B cell (primary cell): ENCODE results near the gene HLA-G. TPM values are rescaled to one million over a fixed set of nuclear protein-coding genes. Genes with fewer than 3 reads are reported as not detected.
A peak's percentile ranks its signal among the peaks of the same experiment; 100 is the strongest.

ENCODE experiments used
- ATAC-seq: fragments of 200-7000 bp; cut with Tn5 transposase; one replicate; pipeline ENCODE4 v1.10.0; 2021; ENCODE audit warnings: low read depth, mild to moderate bottlenecking, moderate number of reproducible peaks, moderate library complexity
- CTCF ChIA-PET: fragments of 350-600 bp; sonication (Branson Sonifier 250); formaldehyde crosslinking; loops from one replicate; lab custom pipeline; 2021; ENCODE audit warnings: antibody characterized with exemption, inconsistent platforms; lab: Charles Lee
- POLR2A ChIA-PET: fragments of 350-600 bp; sonication (Branson Sonifier 250); formaldehyde crosslinking; loops from one replicate; lab custom pipeline; 2021; ENCODE audit warnings: antibody characterized with exemption; lab: Charles Lee
- DNase-seq: peaks from one replicate; pipeline ENCODE4 v3.0.0; 2013
- H2AFZ ChIP-seq: 2 replicates; pipeline ENCODE4 v1.6.1; 2012; ENCODE audit warnings: mild to moderate bottlenecking, low read depth, low read length; ENCODE audit not compliant: insufficient read depth, poor library complexity, severe bottlenecking
- H3K27ac ChIP-seq, 2 donors: 1 replicate in 1 of 2; 2 replicates in 1 of 2; pipeline ENCODE4 v1.5.1; 2012 to 2013; ENCODE audit warnings: low read length in 2 of 2, mild to moderate bottlenecking in 2 of 2, moderate library complexity in 1 of 2
- H3K27me3 ChIP-seq, 4 experiments: fragments of 200-600 bp in 1 of 4; sonication (generic) in 1 of 4; replicated peaks in 1 of 4; 1 replicate in 2 of 4; 2 replicates in 2 of 4; pipeline versions ENCODE4 v1.6.1 to v1.7.0; 2013 to 2016; ENCODE audit warnings: low read length in 3 of 4, mild to moderate bottlenecking in 2 of 4, mixed read lengths in 1 of 4, moderate library complexity in 1 of 4; ENCODE audit not compliant: insufficient read depth in 4 of 4, control insufficient read depth in 3 of 4; ENCODE audit errors: control extremely low read depth in 1 of 4
- H3K36me3 ChIP-seq, 2 experiments: replicated peaks in 1 of 2; 1 replicate in 1 of 2; 2 replicates in 1 of 2; pipeline versions ENCODE4 v1.6.1 to v1.7.1; 2013; ENCODE audit warnings: low read length in 1 of 2; ENCODE audit not compliant: insufficient read depth in 2 of 2, control insufficient read depth in 1 of 2; ENCODE audit errors: control extremely low read depth in 1 of 2, extremely low read depth in 1 of 2
- H3K4me1 ChIP-seq, 2 donors: fragments of 200-600 bp in 1 of 2; sonication (generic) in 1 of 2; 1 replicate in 1 of 2; 2 replicates in 1 of 2; pipeline versions ENCODE4 v1.5.1 to v1.6.1; 2013 to 2017; ENCODE audit warnings: low read length in 2 of 2; ENCODE audit not compliant: control insufficient read depth in 2 of 2, insufficient read depth in 2 of 2
- H3K4me2 ChIP-seq: replicated peaks from 2 replicates; pipeline ENCODE3; 2012; ENCODE audit warnings: mild to moderate bottlenecking, low read depth, low read length; ENCODE audit not compliant: poor library complexity, severe bottlenecking
- H3K4me3 ChIP-seq, 5 experiments: fragments of 200-600 bp in 1 of 5; sonication (generic) in 1 of 5; 1 replicate in 3 of 5; 2 replicates in 2 of 5; pipeline versions ENCODE4 v1.5.1 to v1.7.0; 2011 to 2016; ENCODE audit warnings: low read length in 4 of 5, mild to moderate bottlenecking in 4 of 5, low read depth in 2 of 5, control low read depth in 1 of 5, moderate library complexity in 1 of 5; ENCODE audit not compliant: insufficient read depth in 1 of 5; ENCODE audit errors: control extremely low read depth in 1 of 5, extremely low read depth in 1 of 5
- H3K79me2 ChIP-seq: fragments of 200-600 bp; sonication (generic); one replicate; pipeline ENCODE4 v1.6.0; 2016; ENCODE audit warnings: low read length; ENCODE audit not compliant: control insufficient read depth, insufficient read depth
- H3K9ac ChIP-seq: fragments of 200-600 bp; sonication (generic); 2 replicates; pipeline ENCODE4 v1.6.1; 2017; ENCODE audit warnings: mild to moderate bottlenecking, low read length, moderate library complexity
- H3K9me3 ChIP-seq, 3 donors: one replicate each; pipeline versions ENCODE4 v1.6.1 to v1.7.1; 2013; ENCODE audit warnings: low read length in 2 of 3; ENCODE audit not compliant: control insufficient read depth in 2 of 3, insufficient read depth in 1 of 3; ENCODE audit errors: control extremely low read depth in 1 of 3
- H4K20me1 ChIP-seq: 2 replicates; pipeline ENCODE4 v1.6.0; 2012; ENCODE audit warnings: mild to moderate bottlenecking, low read length; ENCODE audit not compliant: insufficient read depth, control insufficient read depth, poor library complexity, severe bottlenecking
- H3K27ac Mint-ChIP-seq: one replicate; pipeline ENCODE4 v1.8.0; 2021; ENCODE audit warnings: mixed read lengths
- H3K27me3 Mint-ChIP-seq: one replicate; pipeline ENCODE4 v1.8.0; 2021; ENCODE audit warnings: mixed read lengths
- H3K4me1 Mint-ChIP-seq: one replicate; pipeline ENCODE4 v1.8.0; 2021; ENCODE audit warnings: mixed read lengths
- H3K4me3 Mint-ChIP-seq: one replicate; pipeline ENCODE4 v1.8.0; 2021; ENCODE audit warnings: mixed read lengths
- H3K9me3 Mint-ChIP-seq: one replicate; pipeline ENCODE4 v1.8.0; 2022; ENCODE audit warnings: mixed read lengths; ENCODE audit not compliant: insufficient read depth
- EZH2 ChIP-seq: IDR thresholded peaks from 2 replicates; pipeline ENCODE4 v1.6.1; 2012; ENCODE audit warnings: borderline replicate concordance, low read depth, mild to moderate bottlenecking, moderate library complexity, low read length; ENCODE audit not compliant: insufficient read depth, poor library complexity, severe bottlenecking
- WGBS: methylation state at CpG from one replicate; pipeline ENCODE4 v1.1.5; 2013; ENCODE audit warnings: missing lambda C conversion rate; ENCODE audit not compliant: insufficient coverage; 5-methylcytosine and 5-hydroxymethylcytosine counted together
- intact Hi-C: fragments of 100-400 bp; cut with micrococcal nuclease; formaldehyde crosslinking; loops from one replicate; pipeline ENCODE4 v1.10.0; 2022
- polyA plus RNA-seq: library from polyadenylated mRNA; depleted of rRNA; stranded (reverse); fragments of >200 nt; gene quantifications from 2 replicates; pipeline ENCODE4 v1.2.3, GENCODE V29; 2012
- total RNA-seq, 2 donors: library from RNA; stranded (reverse); fragments of 120-200 nt in 1 of 2; gene quantifications; 1 replicate in 1 of 2; 2 replicates in 1 of 2; pipeline versions ENCODE4 v1.2.3 to v1.2.4, GENCODE V29; 2013 to 2022
- TF ChIP-seq, protein P1 (sequence below): fragments of 200-600 bp; IDR thresholded peaks from one replicate; pipeline ENCODE4 v1.8.0; 2022; ENCODE audit warnings: antibody characterized with exemption, mild to moderate bottlenecking

Gene HLA-G
- total and polyA plus RNA-seq, 2 donors (not counting 1 experiment from before 2014, with no cell fraction given): 1.2 to 8.8 TPM

DNA sequence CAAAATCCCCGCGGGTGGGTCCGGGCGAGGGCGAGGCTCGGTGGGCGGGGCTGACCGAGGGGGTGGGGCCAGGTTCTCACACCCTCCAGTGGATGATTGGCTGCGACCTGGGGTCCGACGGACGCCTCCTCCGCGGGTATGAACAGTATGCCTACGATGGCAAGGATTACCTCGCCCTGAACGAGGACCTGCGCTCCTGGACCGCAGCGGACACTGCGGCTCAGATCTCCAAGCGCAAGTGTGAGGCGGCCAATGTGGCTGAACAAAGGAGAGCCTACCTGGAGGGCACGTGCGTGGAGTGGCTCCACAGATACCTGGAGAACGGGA, 809 bp downstream of the HLA-G start:
- Histone ChIP-seq H3K36me3 (no peaks in the 10 kb centered on the region), H3K9me3 (peaks cover 0 to 9% (median 0%) of the 10 kb centered on the region in 3 donors), H3K79me2 (no peaks in the 10 kb centered on the region), H3K4me3 (peak overlapping the region in 4 of 5 experiments; percentile 28 to 52 (median 44)), H3K27me3 (peaks cover 0 to 51% (median 14%) of the 10 kb centered on the region in 4 experiments), H4K20me1 (no peaks in the 10 kb centered on the region), H3K4me2 (peak overlapping the region; percentile 77), H3K4me1 (peaks cover 15 to 16% of the 10 kb centered on the region in 2 donors), H3K27ac (no peak overlapping the region), H2AFZ (peak overlapping the region; percentile 66), H3K9ac (peak overlapping the region; percentile 51)
- intact Hi-C loops: no loop called here
- ATAC-seq (peak; percentile 31), DNase-seq (no peak)
- TF ChIP-seq, protein P1, sequence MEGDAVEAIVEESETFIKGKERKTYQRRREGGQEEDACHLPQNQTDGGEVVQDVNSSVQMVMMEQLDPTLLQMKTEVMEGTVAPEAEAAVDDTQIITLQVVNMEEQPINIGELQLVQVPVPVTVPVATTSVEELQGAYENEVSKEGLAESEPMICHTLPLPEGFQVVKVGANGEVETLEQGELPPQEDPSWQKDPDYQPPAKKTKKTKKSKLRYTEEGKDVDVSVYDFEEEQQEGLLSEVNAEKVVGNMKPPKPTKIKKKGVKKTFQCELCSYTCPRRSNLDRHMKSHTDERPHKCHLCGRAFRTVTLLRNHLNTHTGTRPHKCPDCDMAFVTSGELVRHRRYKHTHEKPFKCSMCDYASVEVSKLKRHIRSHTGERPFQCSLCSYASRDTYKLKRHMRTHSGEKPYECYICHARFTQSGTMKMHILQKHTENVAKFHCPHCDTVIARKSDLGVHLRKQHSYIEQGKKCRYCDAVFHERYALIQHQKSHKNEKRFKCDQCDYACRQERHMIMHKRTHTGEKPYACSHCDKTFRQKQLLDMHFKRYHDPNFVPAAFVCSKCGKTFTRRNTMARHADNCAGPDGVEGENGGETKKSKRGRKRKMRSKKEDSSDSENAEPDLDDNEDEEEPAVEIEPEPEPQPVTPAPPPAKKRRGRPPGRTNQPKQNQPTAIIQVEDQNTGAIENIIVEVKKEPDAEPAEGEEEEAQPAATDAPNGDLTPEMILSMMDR: no peak
- no peak for TF ChIP-seq EZH2
- H3K4me1 Mint-ChIP-seq: peaks cover 10% of the 10 kb centered on the region
- WGBS: 21% methylated on average over 26 of the region's 26 CpGs
- ChIA-PET CTCF (no interaction called here), POLR2A (no interaction called here)
- peak overlapping the region; percentile 80 for H3K4me3 Mint-ChIP-seq
- H3K27ac Mint-ChIP-seq: no peak overlapping the region
- H3K27me3 Mint-ChIP-seq: peaks cover 68% of the 10 kb centered on the region
- H3K9me3 Mint-ChIP-seq: no peaks in the 10 kb centered on the region

DNA sequence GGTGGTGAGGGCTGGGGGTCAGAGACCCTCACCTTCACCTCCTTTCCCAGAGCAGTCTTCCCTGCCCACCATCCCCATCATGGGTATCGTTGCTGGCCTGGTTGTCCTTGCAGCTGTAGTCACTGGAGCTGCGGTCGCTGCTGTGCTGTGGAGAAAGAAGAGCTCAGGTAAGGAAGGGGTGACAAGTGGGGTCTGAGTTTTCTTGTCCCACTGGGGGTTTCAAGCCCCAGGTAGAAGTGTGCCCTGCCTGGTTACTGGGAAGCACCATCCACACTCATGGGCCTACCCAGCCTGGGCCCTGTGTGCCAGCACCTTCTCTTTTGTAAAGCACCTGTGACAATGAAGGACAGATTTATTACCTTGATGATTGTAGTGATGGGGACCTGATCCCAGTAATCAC, 2.1 kb downstream of the HLA-G start:
- Histone ChIP-seq H3K9ac (no peak overlapping the region), H3K27ac (no peak overlapping the region), H3K4me3 (no peak overlapping the region), H3K4me2 (no peak overlapping the region), H3K36me3 (no peaks in the 10 kb centered on the region), H2AFZ (no peak overlapping the region), H3K79me2 (no peaks in the 10 kb centered on the region), H3K9me3 (peaks cover 0 to 9% (median 0%) of the 10 kb centered on the region in 3 donors), H3K4me1 (peaks cover 15 to 16% of the 10 kb centered on the region in 2 donors), H4K20me1 (no peaks in the 10 kb centered on the region), H3K27me3 (peaks cover 0 to 50% (median 12%) of the 10 kb centered on the region in 4 experiments)
- peaks cover 69% of the 10 kb centered on the region for H3K27me3 Mint-ChIP-seq
- TF ChIP-seq, protein P1: no peak
- no peak for TF ChIP-seq EZH2
- no peaks in the 10 kb centered on the region for H3K9me3 Mint-ChIP-seq
- WGBS: 94% methylated on average over 3 of the region's 3 CpGs
- ChIA-PET CTCF (interaction anchor here (1.9 kb wide), 1 partner anchor 92 kb away, joined by 9 read pairs; no protein-coding TSS in a partner anchor), POLR2A (no interaction called here)
- DNase-seq (no peak), ATAC-seq (no peak)
- H3K4me1 Mint-ChIP-seq: peaks cover 7% of the 10 kb centered on the region
- H3K27ac Mint-ChIP-seq: no peak overlapping the region
- intact Hi-C loops: no loop called here
- H3K4me3 Mint-ChIP-seq: peak overlapping the region; percentile 30
